ENCODE measurements around the gene FBXW5.

The FBXW5 gene

GRCh38 chr9:136920069-136920468 lies 24.5 kb downstream of the FBXW5 start:
- TF ChIP-seq ISL1 (CRISPR knock-in tag; IDR thresholded peaks at IDR 0.05), result no peak
- no peak for TF ChIP-seq SNAI2 (CRISPR knock-in tag; IDR thresholded peaks at IDR 0.05)
- TF ChIP-seq GLIS3 (CRISPR knock-in tag; IDR thresholded peaks at IDR 0.05), result no peak
- TF ChIP-seq ZNF8 (CRISPR knock-in tag; IDR thresholded peaks at IDR 0.05), result no peak
- no peak for TF ChIP-seq RARB (CRISPR knock-in tag; IDR thresholded peaks at IDR 0.05)
- no peak for TF ChIP-seq POU6F1 (CRISPR knock-in tag; IDR thresholded peaks at IDR 0.05; ENCODE audit: borderline replicate concordance, low read depth)
- TF ChIP-seq ZFP30 (CRISPR knock-in tag; IDR thresholded peaks at IDR 0.05), result no peak
- no peak for TF ChIP-seq ZNF70 (CRISPR knock-in tag; IDR thresholded peaks at IDR 0.05)
- no peak for TF ChIP-seq OSR1 (CRISPR knock-in tag; IDR thresholded peaks at IDR 0.05)
- TF ChIP-seq PPARA (CRISPR knock-in tag; IDR thresholded peaks at IDR 0.05; ENCODE audit: borderline replicate concordance), result no peak
- no peak for TF ChIP-seq CREB5 (CRISPR knock-in tag; IDR thresholded peaks at IDR 0.05; ENCODE audit: low read depth)
- TF ChIP-seq ZC3H10 (CRISPR knock-in tag; IDR thresholded peaks at IDR 0.05), result no peak
- no peak for TF ChIP-seq ZNF565 (CRISPR knock-in tag; conservative IDR thresholded peaks at IDR 0.05; ENCODE audit: low read depth)
- TF ChIP-seq BACH2 (CRISPR knock-in tag; IDR thresholded peaks at IDR 0.05; ENCODE audit: borderline replicate concordance), result no peak
- TF ChIP-seq CSDC2 (CRISPR knock-in tag; IDR thresholded peaks at IDR 0.05), result no peak
- no peak for ATAC-seq

- no peak for ATAC-seq
- TF ChIP-seq POU6F1 (CRISPR knock-in tag; IDR thresholded peaks at IDR 0.05; ENCODE audit: borderline replicate concordance, low read depth) (no peak), BACH2 (CRISPR knock-in tag; IDR thresholded peaks at IDR 0.05; ENCODE audit: borderline replicate concordance) (no peak), ZFP30 (CRISPR knock-in tag; IDR thresholded peaks at IDR 0.05) (no peak), ZNF565 (CRISPR knock-in tag; conservative IDR thresholded peaks at IDR 0.05; ENCODE audit: low read depth) (no peak), CSRNP3 (CRISPR knock-in tag; IDR thresholded peaks at IDR 0.05) (no peak), PATZ1 (CRISPR knock-in tag; IDR thresholded peaks at IDR 0.05; ENCODE audit: borderline replicate concordance) (no peak), SNAI2 (CRISPR knock-in tag; IDR thresholded peaks at IDR 0.05) (no peak), PPARA (CRISPR knock-in tag; IDR thresholded peaks at IDR 0.05; ENCODE audit: borderline replicate concordance) (no peak), ESRRG (CRISPR knock-in tag; IDR thresholded peaks at IDR 0.05) (no peak), GLIS3 (CRISPR knock-in tag; IDR thresholded peaks at IDR 0.05) (no peak), ZNF70 (CRISPR knock-in tag; IDR thresholded peaks at IDR 0.05) (no peak), ZNF8 (CRISPR knock-in tag; IDR thresholded peaks at IDR 0.05) (no peak), RARB (CRISPR knock-in tag; IDR thresholded peaks at IDR 0.05) (no peak), CSDC2 (CRISPR knock-in tag; IDR thresholded peaks at IDR 0.05) (no peak)
Observed at GRCh38 chr9:136917902-136918301, 26.6 kb downstream of the FBXW5 start.

- ATAC-seq, result no peak
- no peak for TF ChIP-seq CSDC2 (CRISPR knock-in tag; IDR thresholded peaks at IDR 0.05)
- no peak for TF ChIP-seq PPARA (CRISPR knock-in tag; IDR thresholded peaks at IDR 0.05; ENCODE audit: borderline replicate concordance)
- no peak for TF ChIP-seq CREB5 (CRISPR knock-in tag; IDR thresholded peaks at IDR 0.05; ENCODE audit: low read depth)
- TF ChIP-seq ISL1 (CRISPR knock-in tag; IDR thresholded peaks at IDR 0.05), result no peak
- TF ChIP-seq CSRNP3 (CRISPR knock-in tag; IDR thresholded peaks at IDR 0.05), result no peak
- TF ChIP-seq OSR1 (CRISPR knock-in tag; IDR thresholded peaks at IDR 0.05), result no peak
- TF ChIP-seq ZNF565 (CRISPR knock-in tag; conservative IDR thresholded peaks at IDR 0.05; ENCODE audit: low read depth), result no peak
- no peak for TF ChIP-seq BACH2 (CRISPR knock-in tag; IDR thresholded peaks at IDR 0.05; ENCODE audit: borderline replicate concordance)
- TF ChIP-seq TOX (CRISPR knock-in tag; IDR thresholded peaks at IDR 0.05; ENCODE audit: borderline replicate concordance), result no peak
- TF ChIP-seq ZNF70 (CRISPR knock-in tag; IDR thresholded peaks at IDR 0.05), result no peak
- TF ChIP-seq POU6F1 (CRISPR knock-in tag; IDR thresholded peaks at IDR 0.05; ENCODE audit: borderline replicate concordance, low read depth), result no peak
- TF ChIP-seq ESRRG (CRISPR knock-in tag; IDR thresholded peaks at IDR 0.05), result no peak
- no peak for TF ChIP-seq TCF4 (CRISPR knock-in tag; IDR thresholded peaks at IDR 0.05; ENCODE audit: borderline replicate concordance)
- no peak for TF ChIP-seq ZC3H10 (CRISPR knock-in tag; IDR thresholded peaks at IDR 0.05)
- no peak for TF ChIP-seq ZFP30 (CRISPR knock-in tag; IDR thresholded peaks at IDR 0.05)
- no peak for TF ChIP-seq ZNF8 (CRISPR knock-in tag; IDR thresholded peaks at IDR 0.05)
- no peak for TF ChIP-seq GLIS3 (CRISPR knock-in tag; IDR thresholded peaks at IDR 0.05)
Observed at GRCh38 chr9:136916330-136917184, 28.0 kb downstream of the FBXW5 start.

All from SK-N-SH treated with all-trans-retinoic acid at 6 μM for 48 hours (cell line).